Measurements from ENCODE around the gene SUN5.

DNA sequence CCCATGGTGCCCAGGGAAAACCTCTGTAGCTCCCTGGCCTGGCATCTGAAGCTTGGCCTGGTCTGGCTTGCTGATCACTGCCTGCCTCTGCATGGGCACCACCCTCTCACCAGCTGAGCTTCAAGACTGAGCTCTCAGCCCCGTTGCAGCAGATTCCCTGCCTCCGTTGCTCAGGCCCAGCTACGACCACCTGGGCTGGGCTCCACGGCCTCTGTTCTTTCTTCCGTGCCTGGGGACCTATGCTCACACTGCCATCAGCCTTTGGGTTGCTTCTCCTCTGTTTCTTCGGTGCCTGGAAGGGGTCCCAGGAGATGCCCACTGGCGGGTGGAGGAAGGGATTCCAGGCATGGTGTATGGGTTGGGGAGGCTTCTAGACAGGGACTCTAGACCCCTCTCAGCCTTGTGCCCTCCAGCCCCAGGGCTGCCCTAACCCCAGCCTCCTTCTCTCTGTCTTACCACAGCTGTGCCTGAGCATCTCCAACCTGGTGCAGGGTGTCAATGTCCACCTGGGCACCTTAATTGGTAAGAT lies 12.4 kb upstream of the SUN5 start:
- no peak for TF ChIP-seq POLR2A (IDR thresholded peaks at IDR 0.05)
- TF ChIP-seq, protein P1, sequence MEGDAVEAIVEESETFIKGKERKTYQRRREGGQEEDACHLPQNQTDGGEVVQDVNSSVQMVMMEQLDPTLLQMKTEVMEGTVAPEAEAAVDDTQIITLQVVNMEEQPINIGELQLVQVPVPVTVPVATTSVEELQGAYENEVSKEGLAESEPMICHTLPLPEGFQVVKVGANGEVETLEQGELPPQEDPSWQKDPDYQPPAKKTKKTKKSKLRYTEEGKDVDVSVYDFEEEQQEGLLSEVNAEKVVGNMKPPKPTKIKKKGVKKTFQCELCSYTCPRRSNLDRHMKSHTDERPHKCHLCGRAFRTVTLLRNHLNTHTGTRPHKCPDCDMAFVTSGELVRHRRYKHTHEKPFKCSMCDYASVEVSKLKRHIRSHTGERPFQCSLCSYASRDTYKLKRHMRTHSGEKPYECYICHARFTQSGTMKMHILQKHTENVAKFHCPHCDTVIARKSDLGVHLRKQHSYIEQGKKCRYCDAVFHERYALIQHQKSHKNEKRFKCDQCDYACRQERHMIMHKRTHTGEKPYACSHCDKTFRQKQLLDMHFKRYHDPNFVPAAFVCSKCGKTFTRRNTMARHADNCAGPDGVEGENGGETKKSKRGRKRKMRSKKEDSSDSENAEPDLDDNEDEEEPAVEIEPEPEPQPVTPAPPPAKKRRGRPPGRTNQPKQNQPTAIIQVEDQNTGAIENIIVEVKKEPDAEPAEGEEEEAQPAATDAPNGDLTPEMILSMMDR (IDR thresholded peaks at IDR 0.05) = no peak

All from testis (tissue), 2 donors.